Upper lobe of left lung (tissue), 6 donors: ENCODE results near the gene MYO16. TPM values are rescaled to one million over a fixed set of nuclear protein-coding genes. Genes with fewer than 3 reads are reported as not detected.

Experiments
- ATAC-seq, 2 donors: fragments of 200-7000 bp; cut with Tn5 transposase; one replicate each; pipeline ENCODE4 v1.9.1; 2022; ENCODE audit warnings: mild to moderate bottlenecking in 2 of 2, moderate library complexity in 2 of 2; ENCODE audit not compliant: low FRiP score in 2 of 2
- DNase-seq, 2 donors: peaks; one replicate each; pipeline ENCODE4 v3.0.0-alpha.2; 2019 to 2020
- H3K27ac ChIP-seq, 4 donors: fragments of 200-600 bp; sonication (generic); one replicate each; pipeline ENCODE4 v1.5.1; 2016 to 2019
- H3K27me3 ChIP-seq, 4 donors: fragments of 200-600 bp; sonication (generic); one replicate each; pipeline ENCODE4 v1.5.1; 2017 to 2019
- H3K36me3 ChIP-seq, 4 donors: fragments of 200-600 bp; sonication (generic); one replicate each; pipeline ENCODE4 v1.5.1; 2016 to 2019
- H3K4me1 ChIP-seq, 4 donors: fragments of 200-600 bp; sonication (generic); one replicate each; pipeline ENCODE4 v1.5.1; 2018 to 2019
- H3K4me3 ChIP-seq, 4 donors: fragments of 200-600 bp; sonication (generic); one replicate each; pipeline ENCODE4 v1.5.1; 2017 to 2019; ENCODE audit warnings: mild to moderate bottlenecking in 2 of 4, moderate library complexity in 1 of 4
- H3K9me3 ChIP-seq, 4 donors: fragments of 200-600 bp; sonication (generic); one replicate each; pipeline ENCODE4 v1.5.1; 2018 to 2019
- EP300 ChIP-seq, 4 donors: sonication (generic); formaldehyde crosslinking; IDR thresholded peaks; one replicate each; pipeline ENCODE4 v1.5.1; 2017; ENCODE audit warnings: antibody characterized with exemption in 4 of 4, control low read depth in 2 of 4
- POLR2A ChIP-seq, 4 donors: fragments of 450-650 bp; IDR thresholded peaks; one replicate each; pipeline ENCODE4 v1.5.1; 2016 to 2017; ENCODE audit warnings: antibody characterized with exemption in 4 of 4, mild to moderate bottlenecking in 2 of 4
- POLR2AphosphoS5 ChIP-seq, 2 donors: sonication (generic); formaldehyde crosslinking; IDR thresholded peaks; one replicate each; pipeline ENCODE4 v1.5.1; 2017; ENCODE audit warnings: antibody characterized with exemption in 2 of 2
- WGBS, 2 donors: methylation state at CpG; one replicate each; pipeline ENCODE4 v1.1.5; 2017 to 2018; 5-methylcytosine and 5-hydroxymethylcytosine counted together
- total RNA-seq, 6 donors: library from RNA; depleted of rRNA in 4 of 6; stranded (reverse); fragments of >200 nt in 4 of 6; gene quantifications; one replicate each; pipeline versions ENCODE4 v1.1.0 to v1.2.1, GENCODE V29; 2016 to 2021
- TF ChIP-seq, protein P1 (sequence below), 6 experiments: fragments of 450-650 bp in 4 of 6; fragments of 200-600 bp in 2 of 6; sonication (generic) in 2 of 6; IDR thresholded peaks; one replicate each; pipeline ENCODE4 v1.5.1; 2016 to 2019; ENCODE audit warnings: antibody characterized with exemption in 6 of 6
- donor health status: DM: no; HTN: no; CAD: no; lungs with moderate emphysema.
- donor health status: DM: no; HTN: yes; CAD: no; lungs with severe emphysema.

Gene MYO16
- total RNA-seq, 6 donors from 2014 or later = under 0.01 to 0.55 (median 0.20) TPM; not detected in 1

DNA sequence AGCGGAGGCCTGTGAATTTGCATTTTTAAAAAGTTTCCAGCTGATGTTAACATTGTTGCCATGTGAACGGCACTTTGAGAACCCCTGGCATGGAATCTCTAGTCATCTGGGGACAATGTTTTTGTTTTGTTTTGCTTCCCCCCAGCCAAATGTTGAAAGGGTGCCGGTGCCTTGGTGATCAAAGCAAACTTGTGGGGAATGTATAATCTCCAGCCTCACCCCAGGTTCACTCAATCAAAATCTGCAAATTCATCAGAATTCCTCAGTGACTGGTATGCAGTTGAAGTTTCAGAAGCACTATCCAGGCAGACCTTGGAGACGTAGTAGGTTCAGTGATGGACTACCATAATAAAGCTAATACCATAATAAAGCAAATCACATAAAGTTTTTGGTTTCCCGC is 428.7 kb downstream of the MYO16 start:
- Histone ChIP-seq H3K4me1 (no peaks in the 10 kb centered on the region), H3K27me3 (no peaks in the 10 kb centered on the region), H3K9me3 (no peaks in the 10 kb centered on the region), H3K36me3 (no peaks in the 10 kb centered on the region), H3K27ac (no peak overlapping the region), H3K4me3 (no peak overlapping the region)
- WGBS, 2 donors = 60% methylated on average over 5 of the region's 5 CpGs
- ATAC-seq (no peak), DNase-seq (no peak)
- no peak for TF ChIP-seq EP300 (IDR thresholded peaks at IDR 0.05)
- no peak for TF ChIP-seq POLR2A (IDR thresholded peaks at IDR 0.05)
- TF ChIP-seq, protein P1, sequence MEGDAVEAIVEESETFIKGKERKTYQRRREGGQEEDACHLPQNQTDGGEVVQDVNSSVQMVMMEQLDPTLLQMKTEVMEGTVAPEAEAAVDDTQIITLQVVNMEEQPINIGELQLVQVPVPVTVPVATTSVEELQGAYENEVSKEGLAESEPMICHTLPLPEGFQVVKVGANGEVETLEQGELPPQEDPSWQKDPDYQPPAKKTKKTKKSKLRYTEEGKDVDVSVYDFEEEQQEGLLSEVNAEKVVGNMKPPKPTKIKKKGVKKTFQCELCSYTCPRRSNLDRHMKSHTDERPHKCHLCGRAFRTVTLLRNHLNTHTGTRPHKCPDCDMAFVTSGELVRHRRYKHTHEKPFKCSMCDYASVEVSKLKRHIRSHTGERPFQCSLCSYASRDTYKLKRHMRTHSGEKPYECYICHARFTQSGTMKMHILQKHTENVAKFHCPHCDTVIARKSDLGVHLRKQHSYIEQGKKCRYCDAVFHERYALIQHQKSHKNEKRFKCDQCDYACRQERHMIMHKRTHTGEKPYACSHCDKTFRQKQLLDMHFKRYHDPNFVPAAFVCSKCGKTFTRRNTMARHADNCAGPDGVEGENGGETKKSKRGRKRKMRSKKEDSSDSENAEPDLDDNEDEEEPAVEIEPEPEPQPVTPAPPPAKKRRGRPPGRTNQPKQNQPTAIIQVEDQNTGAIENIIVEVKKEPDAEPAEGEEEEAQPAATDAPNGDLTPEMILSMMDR (IDR thresholded peaks at IDR 0.05) = no peak
- TF ChIP-seq POLR2AphosphoS5 (IDR thresholded peaks at IDR 0.05) = no peak

DNA sequence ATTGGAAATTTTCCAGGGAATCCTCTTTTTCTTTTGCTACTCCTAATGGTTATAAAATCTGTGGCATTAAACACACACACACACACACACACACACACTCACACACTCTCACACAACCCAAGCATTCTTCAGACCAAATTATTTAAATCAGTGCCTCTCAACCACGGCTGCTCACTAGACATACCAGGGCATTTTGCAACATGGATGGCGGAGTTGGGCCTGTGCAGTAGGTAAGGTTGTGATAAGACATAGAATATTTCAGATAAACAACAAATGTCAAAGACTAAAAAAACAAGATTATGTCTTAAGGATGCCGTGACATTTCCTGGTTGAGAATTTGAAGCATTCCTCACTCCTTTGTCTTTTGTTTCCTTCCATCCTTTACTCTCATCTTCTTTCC is 443.1 kb downstream of the MYO16 start:
- Histone ChIP-seq H3K27me3 (no peaks in the 10 kb centered on the region), H3K36me3 (no peaks in the 10 kb centered on the region), H3K27ac (no peak overlapping the region), H3K9me3 (no peaks in the 10 kb centered on the region), H3K4me3 (no peak overlapping the region), H3K4me1 (no peaks in the 10 kb centered on the region)
- DNase-seq (no peak), ATAC-seq (no peak)
- TF ChIP-seq, protein P1 (IDR thresholded peaks at IDR 0.05) = no peak
- TF ChIP-seq POLR2AphosphoS5 (IDR thresholded peaks at IDR 0.05) (no peak), EP300 (IDR thresholded peaks at IDR 0.05) (no peak), POLR2A (IDR thresholded peaks at IDR 0.05) (no peak)
- 78 to 85% methylated on average over 3 of the region's 3 CpGs for WGBS, 2 donors

- ATAC-seq = no peak
- no peak for DNase-seq
- Histone ChIP-seq H3K27ac (no peak overlapping the region), H3K4me3 (no peak overlapping the region), H3K36me3 (no peaks in the 10 kb centered on the region), H3K27me3 (no peaks in the 10 kb centered on the region), H3K4me1 (no peaks in the 10 kb centered on the region), H3K9me3 (no peaks in the 10 kb centered on the region)
- WGBS, 2 donors = 73 to 76% methylated on average over 6 of the region's 6 CpGs
- no peak for TF ChIP-seq POLR2A (IDR thresholded peaks at IDR 0.05)
Measured at GRCh38 chr13:109074436-109074835, 445.0 kb downstream of the MYO16 start.

DNA sequence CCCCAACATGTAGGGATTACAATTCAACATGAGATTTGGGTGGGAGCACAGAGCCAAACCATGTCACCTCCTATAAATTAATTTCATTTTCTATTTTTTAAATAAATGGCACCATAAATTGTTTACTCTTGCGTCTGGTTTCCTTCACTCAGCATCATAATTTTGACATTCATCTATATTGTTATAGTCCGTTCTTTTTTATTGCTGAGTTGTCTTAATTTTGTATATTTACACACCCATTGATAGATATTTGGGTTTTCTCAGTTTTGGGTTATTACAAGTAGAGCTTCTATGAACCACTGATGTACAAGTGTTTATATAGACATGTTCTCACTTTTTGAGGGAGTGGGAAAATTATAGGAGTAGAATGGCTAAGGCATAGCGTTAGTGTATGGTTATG is 445.4 kb downstream of the MYO16 start:
- no peak overlapping the region for H3K27ac ChIP-seq
- 91 to 94% methylated on average over 3 of the region's 3 CpGs for WGBS, 2 donors
- H3K4me3 ChIP-seq = no peak overlapping the region
- H3K36me3 ChIP-seq = no peaks in the 10 kb centered on the region
- H3K9me3 ChIP-seq = no peaks in the 10 kb centered on the region
- ATAC-seq = no peak
- H3K4me1 ChIP-seq = no peaks in the 10 kb centered on the region
- TF ChIP-seq, protein P1 (IDR thresholded peaks at IDR 0.05) = no peak
- TF ChIP-seq EP300 (IDR thresholded peaks at IDR 0.05) = no peak
- no peak for TF ChIP-seq POLR2A (IDR thresholded peaks at IDR 0.05)
- TF ChIP-seq POLR2AphosphoS5 (IDR thresholded peaks at IDR 0.05) = no peak
- H3K27me3 ChIP-seq = no peaks in the 10 kb centered on the region
- DNase-seq = no peak

DNA sequence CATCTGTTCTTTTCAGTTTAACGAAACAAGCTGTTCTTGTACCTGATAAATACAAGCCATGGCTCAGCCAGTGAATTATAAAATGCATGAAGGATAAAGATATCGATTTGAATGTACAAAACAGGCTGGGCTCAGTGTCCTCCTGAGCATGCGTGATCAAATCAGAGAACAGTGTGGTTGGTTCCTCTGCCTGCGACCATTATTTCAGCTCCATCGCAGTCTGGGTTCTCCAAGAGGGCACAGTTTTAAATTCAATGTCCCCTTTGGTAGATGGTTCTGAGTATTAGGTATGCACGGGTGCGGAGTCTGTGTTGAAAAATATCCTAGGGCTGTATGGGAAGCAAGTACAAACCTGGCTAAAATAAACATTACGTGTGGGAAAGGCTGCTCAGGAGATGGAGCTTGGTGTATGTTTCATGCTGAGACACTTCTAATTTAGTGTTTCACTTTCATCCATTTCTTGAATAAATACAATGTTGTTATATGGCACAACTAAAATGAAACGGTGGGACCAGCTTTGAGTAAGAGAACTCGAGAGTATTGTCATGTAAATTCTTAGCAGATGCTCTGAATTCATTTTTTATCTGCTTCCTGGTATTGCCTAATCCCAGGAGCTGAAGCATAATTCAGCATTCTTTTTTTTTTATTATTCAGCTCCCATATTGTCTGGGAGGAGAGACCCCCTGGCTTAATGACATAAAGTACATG is 458.7 kb downstream of the MYO16 start:
- Histone ChIP-seq H3K4me3 (no peak overlapping the region), H3K27me3 (no peaks in the 10 kb centered on the region), H3K27ac (no peak overlapping the region), H3K9me3 (no peaks in the 10 kb centered on the region), H3K4me1 (no peaks in the 10 kb centered on the region), H3K36me3 (no peaks in the 10 kb centered on the region)
- ATAC-seq (no peak), DNase-seq (no peak)
- 78 to 83% methylated on average over 10 of the region's 10 CpGs for WGBS, 2 donors
- TF ChIP-seq, protein P1 (IDR thresholded peaks at IDR 0.05) = no peak
- TF ChIP-seq POLR2A (IDR thresholded peaks at IDR 0.05) = no peak
- no peak for TF ChIP-seq EP300 (IDR thresholded peaks at IDR 0.05)
- no peak for TF ChIP-seq POLR2AphosphoS5 (IDR thresholded peaks at IDR 0.05)
